ENCODE measurements around the gene CLEC5A.

The CLEC5A gene

DNA sequence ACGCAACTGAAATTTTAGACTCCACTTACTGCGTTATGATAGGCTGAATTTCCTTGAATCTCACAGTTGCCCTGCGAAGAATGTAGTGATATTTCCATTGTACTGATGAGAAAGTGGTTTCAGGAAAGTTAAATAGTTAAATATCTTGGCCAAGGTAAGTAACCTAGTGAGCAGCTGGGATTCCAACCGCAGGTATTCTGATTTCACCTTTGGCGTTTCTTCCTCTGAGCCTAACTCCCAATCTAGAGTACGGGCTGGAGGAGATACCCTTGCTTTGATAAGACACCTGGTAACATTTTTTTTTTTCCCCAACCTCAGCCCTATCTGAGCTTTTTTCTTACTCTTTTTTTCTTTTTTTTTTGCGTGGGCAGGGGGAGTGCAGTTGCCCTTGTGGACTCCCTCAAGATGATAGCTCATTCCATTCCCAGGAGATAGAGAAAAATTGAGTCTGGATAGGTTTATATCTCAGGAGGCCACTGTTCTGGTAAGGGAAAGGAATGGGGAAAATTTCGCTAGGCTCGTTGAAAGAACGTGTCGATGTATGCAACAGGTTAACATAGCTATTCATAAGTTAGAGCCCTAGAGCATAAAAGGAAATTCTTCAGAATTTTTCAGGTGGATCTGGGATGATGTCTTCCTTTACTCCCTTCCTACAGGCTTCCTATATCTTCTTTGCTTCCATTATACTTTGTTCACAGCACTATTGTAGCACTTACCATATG, 29.9 kb upstream of the CLEC5A start:
- peak overlapping the region in 1 of 2 donors; percentile 29 for H3K4me3 ChIP-seq (ENCODE audit: low read depth in 1 of 2, low read length in 2 of 2)
- no peaks in the 10 kb centered on the region for H3K36me3 ChIP-seq (ENCODE audit: control insufficient read depth in 1 of 2, insufficient read depth in 2 of 2, low read length in 2 of 2)
- H3K27ac ChIP-seq (ENCODE audit: low read length): no peak overlapping the region
- peaks cover 0 to 3% of the 10 kb centered on the region in 2 donors for H3K9me3 ChIP-seq (ENCODE audit: control insufficient read depth in 1 of 2, low read length in 2 of 2)
- no peaks in the 10 kb centered on the region for H3K27me3 ChIP-seq (ENCODE audit: low read depth, low read length)
- H3K4me1 ChIP-seq (ENCODE audit: control insufficient read depth in 1 of 2, insufficient read depth in 2 of 2, low read length in 2 of 2): no peaks in the 10 kb centered on the region

DNA sequence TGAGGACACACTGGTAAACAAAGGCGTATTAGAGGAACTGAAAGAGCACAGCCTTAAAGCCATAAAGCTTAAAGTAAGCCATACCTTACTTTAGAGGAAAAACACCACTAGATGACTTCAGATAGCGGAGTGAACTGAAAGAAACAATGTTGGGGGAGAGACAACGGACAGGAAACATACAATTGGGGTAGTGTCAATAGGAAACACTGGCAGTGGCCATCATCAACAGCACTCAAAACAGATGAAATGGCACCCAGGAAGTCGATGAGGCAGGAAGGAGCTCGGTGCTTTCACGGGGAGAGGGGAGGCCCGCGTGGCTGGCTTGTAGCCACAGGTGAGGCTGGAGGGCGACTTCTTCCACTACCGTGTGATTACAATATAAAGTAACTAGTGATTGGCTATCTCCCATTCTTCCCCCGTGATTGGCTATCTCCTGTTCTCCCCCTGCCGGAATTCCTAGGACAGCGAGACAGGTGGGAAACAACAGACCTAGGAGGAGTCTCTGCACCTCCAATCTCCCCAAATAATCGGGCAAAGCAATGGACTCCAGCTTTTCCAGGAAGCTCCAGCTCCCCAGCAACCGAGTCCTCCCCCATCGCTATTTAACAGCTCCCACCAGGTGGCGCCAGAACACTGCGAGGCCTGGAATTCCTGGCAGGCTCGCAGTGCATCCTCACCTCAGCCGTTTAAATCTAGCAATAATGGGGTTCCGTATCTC, 29.2 kb upstream of the CLEC5A start:
- H3K27ac ChIP-seq (ENCODE audit: low read length): no peak overlapping the region
- peak overlapping the region; percentile 18 to 29 for H3K4me3 ChIP-seq (ENCODE audit: low read depth in 1 of 2, low read length in 2 of 2)
- H3K27me3 ChIP-seq (ENCODE audit: low read depth, low read length): no peaks in the 10 kb centered on the region
- H3K9me3 ChIP-seq (ENCODE audit: control insufficient read depth in 1 of 2, low read length in 2 of 2): peaks cover 0 to 3% of the 10 kb centered on the region in 2 donors
- H3K36me3 ChIP-seq (ENCODE audit: control insufficient read depth in 1 of 2, insufficient read depth in 2 of 2, low read length in 2 of 2): no peaks in the 10 kb centered on the region
- H3K4me1 ChIP-seq (ENCODE audit: control insufficient read depth in 1 of 2, insufficient read depth in 2 of 2, low read length in 2 of 2): no peaks in the 10 kb centered on the region

DNA sequence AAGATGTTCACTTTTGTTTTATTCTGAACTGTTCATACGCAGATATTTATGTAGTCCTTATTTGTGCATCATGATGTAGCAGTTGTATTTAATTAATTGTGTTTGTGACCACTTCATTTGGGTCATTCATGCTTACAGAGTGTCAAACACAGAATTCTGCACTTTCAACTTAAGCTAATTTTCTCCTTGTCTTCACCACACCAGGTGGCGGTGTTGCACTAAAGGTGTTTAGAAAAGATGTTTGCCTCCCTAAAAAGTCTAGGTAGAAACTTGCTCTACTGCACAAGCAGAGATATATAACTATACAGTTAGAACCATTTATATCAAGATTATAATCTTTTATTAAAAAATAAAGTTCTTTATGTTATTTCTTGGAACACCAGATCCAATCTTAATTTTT, 28.1 kb upstream of the CLEC5A start:
- Histone ChIP-seq H3K4me3 (ENCODE audit: low read depth in 1 of 2, low read length in 2 of 2) (no peak overlapping the region), H3K4me1 (ENCODE audit: control insufficient read depth in 1 of 2, insufficient read depth in 2 of 2, low read length in 2 of 2) (no peaks in the 10 kb centered on the region), H3K27ac (ENCODE audit: low read length) (no peak overlapping the region), H3K27me3 (ENCODE audit: low read depth, low read length) (no peaks in the 10 kb centered on the region), H3K9me3 (ENCODE audit: control insufficient read depth in 1 of 2, low read length in 2 of 2) (peaks cover 0 to 3% of the 10 kb centered on the region in 2 donors), H3K36me3 (ENCODE audit: control insufficient read depth in 1 of 2, insufficient read depth in 2 of 2, low read length in 2 of 2) (no peaks in the 10 kb centered on the region)

DNA sequence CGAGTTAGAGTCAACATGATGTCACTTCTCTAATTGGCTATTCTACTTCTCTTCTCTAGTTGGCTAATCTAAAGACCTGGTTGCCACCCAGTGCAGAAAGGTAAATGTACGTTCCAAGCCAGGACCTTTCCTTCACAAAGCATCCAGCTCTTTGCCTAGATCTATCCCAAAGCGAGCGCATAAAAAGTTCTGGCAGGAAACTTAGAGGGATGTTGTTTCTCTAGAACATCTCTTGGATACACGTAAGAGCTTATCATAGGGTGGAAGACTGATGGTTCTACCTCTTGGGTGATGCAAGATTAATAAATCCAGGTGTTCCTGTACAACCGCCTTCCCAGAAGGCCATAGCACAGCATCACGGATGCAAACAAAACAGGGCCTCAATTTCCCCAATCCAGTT, 26.9 kb upstream of the CLEC5A start, which contains the start of gene TAS2R38:
TSS of gene TAS2R38 (minus strand) at position 101 of the 400 bp plus-strand sequence. CDS start at position 17, 84 bp downstream.
- H3K9me3 ChIP-seq (ENCODE audit: control insufficient read depth in 1 of 2, low read length in 2 of 2): no peaks in the 10 kb centered on the region
- H3K36me3 ChIP-seq (ENCODE audit: control insufficient read depth in 1 of 2, insufficient read depth in 2 of 2, low read length in 2 of 2): no peaks in the 10 kb centered on the region
- H3K4me3 ChIP-seq (ENCODE audit: low read depth in 1 of 2, low read length in 2 of 2): no peak within 1 kb of the TSS
- no peak within 1 kb of the TSS for H3K27ac ChIP-seq (ENCODE audit: low read length)
- no peaks in the 10 kb centered on the region for H3K27me3 ChIP-seq (ENCODE audit: low read depth, low read length)
- H3K4me1 ChIP-seq (ENCODE audit: control insufficient read depth in 1 of 2, insufficient read depth in 2 of 2, low read length in 2 of 2): no peaks in the 10 kb centered on the region

GRCh38 chr7:141960687-141961422, 14.1 kb upstream of the CLEC5A start:
- Histone ChIP-seq H3K27me3 (ENCODE audit: low read depth, low read length) (no peaks in the 10 kb centered on the region), H3K27ac (ENCODE audit: low read length) (no peak overlapping the region), H3K36me3 (ENCODE audit: control insufficient read depth in 1 of 2, insufficient read depth in 2 of 2, low read length in 2 of 2) (no peaks in the 10 kb centered on the region), H3K9me3 (ENCODE audit: control insufficient read depth in 1 of 2, low read length in 2 of 2) (no peaks in the 10 kb centered on the region), H3K4me1 (ENCODE audit: control insufficient read depth in 1 of 2, insufficient read depth in 2 of 2, low read length in 2 of 2) (no peaks in the 10 kb centered on the region), H3K4me3 (ENCODE audit: low read depth in 1 of 2, low read length in 2 of 2) (no peak overlapping the region)

DNA sequence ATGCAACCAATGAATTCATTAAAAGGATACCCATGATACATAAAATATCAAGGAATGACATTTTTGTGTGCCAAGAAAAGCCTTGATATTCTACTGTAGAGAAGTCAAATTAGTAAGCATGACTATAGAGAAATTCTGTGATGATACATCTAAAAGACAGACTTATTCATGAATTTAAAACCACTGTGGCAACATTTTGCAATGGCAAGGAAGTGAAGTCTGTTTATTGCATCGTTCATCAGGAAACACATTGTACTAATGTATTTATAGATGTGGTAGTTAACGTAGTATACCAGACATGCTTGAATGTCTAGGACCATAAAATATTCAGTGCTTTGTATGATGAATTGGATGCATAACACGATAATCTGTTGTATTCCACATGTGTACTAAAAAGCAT, 9.3 kb upstream of the CLEC5A start:
- no peaks in the 10 kb centered on the region for H3K9me3 ChIP-seq (ENCODE audit: control insufficient read depth in 1 of 2, low read length in 2 of 2)

GRCh38 chr7:141954334-141954733, 7.6 kb upstream of the CLEC5A start:
- no peak overlapping the region for H3K27ac ChIP-seq (ENCODE audit: low read length)
- no peaks in the 10 kb centered on the region for H3K9me3 ChIP-seq (ENCODE audit: control insufficient read depth in 1 of 2, low read length in 2 of 2)
- no peaks in the 10 kb centered on the region for H3K27me3 ChIP-seq (ENCODE audit: low read depth, low read length)
- H3K4me3 ChIP-seq (ENCODE audit: low read depth in 1 of 2, low read length in 2 of 2): no peak overlapping the region
- no peaks in the 10 kb centered on the region for H3K4me1 ChIP-seq (ENCODE audit: control insufficient read depth in 1 of 2, insufficient read depth in 2 of 2, low read length in 2 of 2)
- H3K36me3 ChIP-seq (ENCODE audit: control insufficient read depth in 1 of 2, insufficient read depth in 2 of 2, low read length in 2 of 2): no peaks in the 10 kb centered on the region

More for the DNA sequence above, 9.3 kb upstream of the CLEC5A start:
- Histone ChIP-seq H3K27me3 (ENCODE audit: low read depth, low read length) (no peaks in the 10 kb centered on the region), H3K36me3 (ENCODE audit: control insufficient read depth in 1 of 2, insufficient read depth in 2 of 2, low read length in 2 of 2) (no peaks in the 10 kb centered on the region), H3K4me3 (ENCODE audit: low read depth in 1 of 2, low read length in 2 of 2) (no peak overlapping the region), H3K27ac (ENCODE audit: low read length) (no peak overlapping the region), H3K4me1 (ENCODE audit: control insufficient read depth in 1 of 2, insufficient read depth in 2 of 2, low read length in 2 of 2) (no peaks in the 10 kb centered on the region)

DNA sequence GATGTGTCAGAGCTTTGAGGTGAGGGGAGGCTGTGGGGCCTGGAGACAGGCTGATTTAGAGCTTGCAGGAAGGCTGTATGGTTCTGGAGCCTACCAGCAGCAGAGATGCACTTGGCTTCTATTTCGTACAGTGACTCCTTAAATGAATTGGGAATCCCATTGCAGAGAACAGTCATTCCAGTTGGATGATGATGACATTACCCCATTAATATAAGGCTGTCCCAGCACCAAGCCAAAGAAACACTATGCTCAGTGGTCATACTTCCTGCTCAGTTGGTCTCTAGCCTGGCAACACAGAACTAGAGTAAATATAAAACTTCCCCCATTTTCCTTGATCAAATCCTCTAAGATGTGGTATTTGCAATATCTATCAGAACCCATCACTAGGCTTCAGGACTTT, 5.7 kb upstream of the CLEC5A start:
- Histone ChIP-seq H3K27ac (ENCODE audit: low read length) (no peak overlapping the region), H3K9me3 (ENCODE audit: control insufficient read depth in 1 of 2, low read length in 2 of 2) (no peaks in the 10 kb centered on the region), H3K4me1 (ENCODE audit: control insufficient read depth in 1 of 2, insufficient read depth in 2 of 2, low read length in 2 of 2) (no peaks in the 10 kb centered on the region), H3K36me3 (ENCODE audit: control insufficient read depth in 1 of 2, insufficient read depth in 2 of 2, low read length in 2 of 2) (no peaks in the 10 kb centered on the region), H3K4me3 (ENCODE audit: low read depth in 1 of 2, low read length in 2 of 2) (no peak overlapping the region), H3K27me3 (ENCODE audit: low read depth, low read length) (no peaks in the 10 kb centered on the region)

DNA sequence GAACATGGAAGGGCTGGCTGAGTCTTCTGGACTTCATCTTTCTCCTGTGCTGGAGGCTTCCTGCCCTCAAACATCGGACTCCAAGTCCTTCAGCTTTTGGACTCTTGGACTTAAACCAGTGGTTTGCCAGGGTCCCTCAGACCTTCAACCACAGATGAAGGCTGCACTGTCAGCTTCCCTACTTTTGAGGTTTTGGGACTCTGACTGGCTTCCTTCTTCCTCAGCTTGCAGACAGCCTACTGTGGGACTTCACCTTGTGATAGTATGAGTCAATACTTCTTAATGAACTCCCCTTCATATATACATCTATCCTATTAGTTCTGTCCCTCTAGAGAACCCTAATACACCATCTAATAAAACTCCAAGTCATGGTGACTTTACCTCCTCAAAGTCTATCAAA, 4.0 kb upstream of the CLEC5A start:
- no peak overlapping the region for H3K4me3 ChIP-seq (ENCODE audit: low read depth in 1 of 2, low read length in 2 of 2)

DNA sequence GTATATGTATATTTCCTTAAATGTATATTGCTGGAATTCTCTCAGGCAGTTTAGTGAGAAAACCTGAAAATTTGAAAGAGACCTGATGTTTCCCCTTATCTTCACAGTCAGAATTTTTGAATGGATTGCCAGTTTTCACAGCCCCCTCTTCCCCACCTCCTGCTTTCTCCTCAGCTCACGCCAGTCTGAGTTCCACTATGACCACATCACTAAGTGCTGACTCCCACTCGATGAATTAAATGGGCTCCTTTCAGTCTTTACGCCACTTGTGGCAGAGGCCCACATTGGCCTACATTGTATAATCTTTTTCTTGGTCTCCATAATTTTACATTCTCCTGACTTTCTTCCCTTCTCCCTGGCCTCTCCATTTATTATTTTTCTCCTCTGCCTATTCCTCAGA, 3.1 kb upstream of the CLEC5A start:
- H3K4me3 ChIP-seq (ENCODE audit: low read depth in 1 of 2, low read length in 2 of 2): no peak overlapping the region
- H3K27me3 ChIP-seq (ENCODE audit: low read depth, low read length): no peaks in the 10 kb centered on the region
- no peaks in the 10 kb centered on the region for H3K4me1 ChIP-seq (ENCODE audit: control insufficient read depth in 1 of 2, insufficient read depth in 2 of 2, low read length in 2 of 2)
- no peaks in the 10 kb centered on the region for H3K36me3 ChIP-seq (ENCODE audit: control insufficient read depth in 1 of 2, insufficient read depth in 2 of 2, low read length in 2 of 2)
- H3K27ac ChIP-seq (ENCODE audit: low read length): no peak overlapping the region
- H3K9me3 ChIP-seq (ENCODE audit: control insufficient read depth in 1 of 2, low read length in 2 of 2): no peaks in the 10 kb centered on the region

More for the DNA sequence above, 4.0 kb upstream of the CLEC5A start:
- Histone ChIP-seq H3K36me3 (ENCODE audit: control insufficient read depth in 1 of 2, insufficient read depth in 2 of 2, low read length in 2 of 2) (no peaks in the 10 kb centered on the region), H3K4me1 (ENCODE audit: control insufficient read depth in 1 of 2, insufficient read depth in 2 of 2, low read length in 2 of 2) (no peaks in the 10 kb centered on the region), H3K27me3 (ENCODE audit: low read depth, low read length) (no peaks in the 10 kb centered on the region), H3K9me3 (ENCODE audit: control insufficient read depth in 1 of 2, low read length in 2 of 2) (no peaks in the 10 kb centered on the region), H3K27ac (ENCODE audit: low read length) (no peak overlapping the region)

GRCh38 chr7:141949451-141949850, 2.7 kb upstream of the CLEC5A start:
- no peaks in the 10 kb centered on the region for H3K27me3 ChIP-seq (ENCODE audit: low read depth, low read length)

More at GRCh38 chr7:141949451-141949850, 2.7 kb upstream of the CLEC5A start:
- Histone ChIP-seq H3K4me3 (ENCODE audit: low read depth in 1 of 2, low read length in 2 of 2) (no peak overlapping the region), H3K36me3 (ENCODE audit: control insufficient read depth in 1 of 2, insufficient read depth in 2 of 2, low read length in 2 of 2) (no peaks in the 10 kb centered on the region), H3K4me1 (ENCODE audit: control insufficient read depth in 1 of 2, insufficient read depth in 2 of 2, low read length in 2 of 2) (no peaks in the 10 kb centered on the region), H3K27ac (ENCODE audit: low read length) (no peak overlapping the region), H3K9me3 (ENCODE audit: control insufficient read depth in 1 of 2, low read length in 2 of 2) (no peaks in the 10 kb centered on the region)

Data from muscle layer of duodenum (tissue), 2 donors.